Effector memory CD4-positive, alpha-beta T cell (primary cell): ENCODE data around the gene BRIP1.

ENCODE experiments used
- DNase-seq, 3 donors: peaks; one replicate each; pipeline ENCODE4 v3.0.0-alpha.2; 2020
- H3K27ac ChIP-seq: 2 replicates; pipeline ENCODE4 v1.7.0; 2013; ENCODE audit warnings: mild to moderate bottlenecking, low read length, moderate library complexity; ENCODE audit not compliant: insufficient read depth, poor library complexity, severe bottlenecking
- H3K27me3 ChIP-seq: replicated peaks from 2 replicates; pipeline ENCODE4 v1.7.0; 2013; ENCODE audit warnings: mild to moderate bottlenecking, low read length; ENCODE audit not compliant: insufficient read depth, control insufficient read depth, poor library complexity, severe bottlenecking
- H3K36me3 ChIP-seq: 2 replicates; pipeline ENCODE4 v1.7.0; 2013; ENCODE audit warnings: mild to moderate bottlenecking, low read length, moderate library complexity; ENCODE audit not compliant: control insufficient read depth, insufficient read depth
- H3K4me1 ChIP-seq: 2 replicates; pipeline ENCODE4 v1.7.0; 2013; ENCODE audit warnings: low read length, mild to moderate bottlenecking; ENCODE audit not compliant: control insufficient read depth, insufficient read depth, poor library complexity, severe bottlenecking
- H3K4me3 ChIP-seq: 2 replicates; pipeline ENCODE4 v1.7.0; 2013; ENCODE audit warnings: low read length, low read depth, mild to moderate bottlenecking; ENCODE audit not compliant: insufficient read depth, poor library complexity, severe bottlenecking
- H3K9me3 ChIP-seq: 2 replicates; pipeline ENCODE4 v1.7.0; 2013; ENCODE audit warnings: mild to moderate bottlenecking, low read length, moderate library complexity; ENCODE audit not compliant: control insufficient read depth

BRIP1 gene

GRCh38 chr17:61642768-61643167 is 220.6 kb downstream of the BRIP1 start:
- DNase-seq: no peak
- Histone ChIP-seq H3K4me3 (no peak overlapping the region), H3K4me1 (no peaks in the 10 kb centered on the region), H3K27me3 (no peaks in the 10 kb centered on the region), H3K9me3 (no peaks in the 10 kb centered on the region), H3K27ac (no peak overlapping the region), H3K36me3 (no peaks in the 10 kb centered on the region)

DNA sequence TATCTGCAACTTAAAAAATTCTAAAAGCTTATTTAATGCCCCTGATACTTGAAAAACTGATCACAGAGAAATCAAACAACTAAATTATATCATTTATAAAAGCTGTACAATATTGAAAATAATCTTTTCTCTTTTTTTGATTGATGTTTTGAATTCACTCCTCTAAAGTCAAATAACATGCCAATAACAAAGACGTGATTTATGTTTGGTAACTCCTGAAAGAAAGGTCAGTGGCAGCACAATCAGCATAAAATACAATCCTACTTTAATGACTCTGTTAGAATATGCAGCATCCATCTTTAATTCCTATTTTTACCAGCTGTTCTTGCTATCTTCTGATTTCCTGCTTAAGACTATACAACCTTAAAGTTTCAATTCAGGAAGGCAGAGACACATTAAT is 221.6 kb downstream of the BRIP1 start:
- H3K9me3 ChIP-seq: no peaks in the 10 kb centered on the region
- no peak for DNase-seq
- H3K36me3 ChIP-seq: no peaks in the 10 kb centered on the region
- no peaks in the 10 kb centered on the region for H3K27me3 ChIP-seq
- H3K4me3 ChIP-seq: no peak overlapping the region
- no peak overlapping the region for H3K27ac ChIP-seq
- no peaks in the 10 kb centered on the region for H3K4me1 ChIP-seq

DNA sequence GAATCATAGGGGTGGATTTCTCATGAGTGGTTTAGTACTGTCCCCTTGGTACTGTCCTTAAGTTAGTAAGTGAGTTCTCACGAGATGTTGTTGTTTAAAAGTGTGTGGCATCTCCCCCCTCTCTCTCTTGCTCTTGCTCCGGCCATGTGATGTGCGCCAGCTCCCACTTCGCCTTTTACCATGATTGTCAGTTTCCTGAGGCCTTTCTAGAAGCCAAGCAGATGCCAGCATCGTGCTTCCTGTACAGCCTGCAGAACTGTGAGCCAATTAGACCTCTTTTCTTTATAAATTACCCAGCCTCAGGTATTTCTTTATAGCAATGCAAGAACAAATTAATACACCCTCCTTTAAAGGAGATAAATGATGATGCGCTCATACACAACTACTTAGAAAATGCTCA is 222.2 kb downstream of the BRIP1 start:
- Histone ChIP-seq H3K27me3 (no peaks in the 10 kb centered on the region), H3K4me1 (no peaks in the 10 kb centered on the region), H3K9me3 (no peaks in the 10 kb centered on the region), H3K27ac (no peak overlapping the region), H3K36me3 (no peaks in the 10 kb centered on the region), H3K4me3 (no peak overlapping the region)
- no peak for DNase-seq

GRCh38 chr17:61639818-61640217 is 223.5 kb downstream of the BRIP1 start:
- Histone ChIP-seq H3K4me1 (no peaks in the 10 kb centered on the region), H3K27me3 (no peaks in the 10 kb centered on the region), H3K27ac (no peak overlapping the region), H3K9me3 (no peaks in the 10 kb centered on the region), H3K36me3 (no peaks in the 10 kb centered on the region), H3K4me3 (no peak overlapping the region)
- DNase-seq: no peak

DNA sequence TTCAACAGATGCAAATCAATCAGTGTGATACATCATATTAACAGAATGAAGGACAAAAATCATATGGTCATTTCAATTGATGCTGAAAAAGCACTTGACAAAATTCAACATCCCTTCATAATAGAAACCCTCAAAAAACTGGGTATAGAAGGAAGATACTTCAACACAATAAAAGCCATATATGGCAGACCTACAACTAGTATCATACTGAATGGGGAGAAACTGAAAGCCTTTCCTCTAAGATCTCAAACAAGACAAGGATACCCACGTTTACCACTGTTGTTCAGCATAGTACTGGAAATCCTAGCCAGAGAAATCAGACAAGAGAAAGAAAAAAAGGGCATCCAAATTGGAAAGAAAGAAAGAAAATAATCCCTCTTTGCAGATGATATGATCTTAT is 225.2 kb downstream of the BRIP1 start:
- no peaks in the 10 kb centered on the region for H3K9me3 ChIP-seq
- no peaks in the 10 kb centered on the region for H3K36me3 ChIP-seq
- H3K4me1 ChIP-seq: no peaks in the 10 kb centered on the region
- no peak overlapping the region for H3K27ac ChIP-seq
- H3K4me3 ChIP-seq: no peak overlapping the region
- H3K27me3 ChIP-seq: no peaks in the 10 kb centered on the region
- no peak for DNase-seq

DNA sequence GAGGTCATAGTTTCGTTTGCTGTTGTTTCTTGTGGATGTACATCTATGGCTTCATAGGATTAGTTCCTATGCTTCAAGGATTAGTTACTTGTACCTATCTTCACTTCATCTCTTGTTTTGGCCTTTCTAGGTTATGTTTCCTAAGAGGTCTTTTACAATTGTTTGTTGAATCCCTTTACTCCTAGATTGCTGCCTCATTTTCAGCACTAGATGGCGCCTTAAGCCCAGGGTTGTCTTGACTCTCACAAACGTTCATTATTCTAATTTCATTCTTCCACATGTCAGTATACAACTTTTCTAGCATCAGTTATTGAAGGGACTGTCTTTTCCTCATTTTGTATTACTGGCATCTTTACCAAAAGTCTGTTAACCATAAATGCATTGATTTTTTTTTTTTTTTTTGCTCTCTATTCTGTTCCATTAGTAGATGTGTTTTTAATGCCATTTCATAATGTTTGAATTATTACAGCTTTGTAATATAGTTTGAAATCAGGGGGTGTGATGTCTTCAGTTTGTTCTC is 227.4 kb downstream of the BRIP1 start:
- Histone ChIP-seq H3K9me3 (no peaks in the 10 kb centered on the region), H3K36me3 (no peaks in the 10 kb centered on the region), H3K4me3 (no peak overlapping the region), H3K27ac (no peak overlapping the region), H3K4me1 (no peaks in the 10 kb centered on the region), H3K27me3 (no peaks in the 10 kb centered on the region)
- DNase-seq: peak; percentile 3 to 33 (median 19)

- no peaks in the 10 kb centered on the region for H3K9me3 ChIP-seq
- no peaks in the 10 kb centered on the region for H3K36me3 ChIP-seq
- no peak for DNase-seq
- H3K4me1 ChIP-seq: no peaks in the 10 kb centered on the region
- H3K27ac ChIP-seq: no peak overlapping the region
- no peak overlapping the region for H3K4me3 ChIP-seq
- H3K27me3 ChIP-seq: peaks cover 3% of the 10 kb centered on the region
Measured at GRCh38 chr17:61634942-61635538, 228.3 kb downstream of the BRIP1 start.

- no peak overlapping the region for H3K27ac ChIP-seq
- DNase-seq: no peak
- no peaks in the 10 kb centered on the region for H3K4me1 ChIP-seq
- no peaks in the 10 kb centered on the region for H3K36me3 ChIP-seq
- H3K9me3 ChIP-seq: no peaks in the 10 kb centered on the region
- H3K27me3 ChIP-seq: peaks cover 3% of the 10 kb centered on the region
- H3K4me3 ChIP-seq: no peak overlapping the region
Measured at GRCh38 chr17:61634011-61634539, 229.3 kb downstream of the BRIP1 start.

DNA sequence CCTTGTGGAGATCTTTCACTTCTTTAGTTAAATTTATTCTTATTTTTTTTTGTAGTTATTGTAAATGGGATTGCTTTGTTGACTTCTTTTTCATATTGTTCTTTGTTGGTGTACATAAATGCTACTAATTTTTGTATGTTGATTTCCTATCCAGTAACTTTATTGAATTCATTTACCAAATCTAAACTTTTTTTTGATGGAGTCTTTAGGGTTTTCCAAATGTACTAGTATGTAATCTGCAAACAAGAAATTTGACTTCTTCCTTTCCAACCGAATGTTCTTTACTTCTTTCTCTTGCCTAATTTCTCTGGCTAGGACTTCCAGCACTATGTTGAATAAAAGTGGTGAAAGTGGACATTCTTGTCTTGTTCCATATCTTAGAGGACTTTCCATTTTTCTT is 230.5 kb downstream of the BRIP1 start:
- no peak overlapping the region for H3K27ac ChIP-seq
- no peaks in the 10 kb centered on the region for H3K36me3 ChIP-seq
- H3K9me3 ChIP-seq: no peaks in the 10 kb centered on the region
- H3K4me3 ChIP-seq: no peak overlapping the region
- H3K4me1 ChIP-seq: no peaks in the 10 kb centered on the region
- H3K27me3 ChIP-seq: peaks cover 3% of the 10 kb centered on the region
- no peak for DNase-seq

- Histone ChIP-seq H3K4me3 (no peak overlapping the region), H3K27ac (no peak overlapping the region), H3K9me3 (no peaks in the 10 kb centered on the region), H3K4me1 (no peaks in the 10 kb centered on the region), H3K27me3 (peaks cover 3% of the 10 kb centered on the region), H3K36me3 (no peaks in the 10 kb centered on the region)
- no peak for DNase-seq
Measured at GRCh38 chr17:61631800-61632199, 231.5 kb downstream of the BRIP1 start.
